ENCODE data around the gene BSND. TPM values are rescaled to one million over a fixed set of nuclear protein-coding genes. Genes with fewer than 3 reads are reported as not detected.

The BSND gene
- total RNA-seq, 4 donors from 2014 or later = not detected

GRCh38 chr1:54994355-54994990 lies 4.3 kb upstream of the BSND start:
- peaks cover 0 to 9% of the 10 kb centered on the region in 2 donors for H3K27me3 ChIP-seq
- TF ChIP-seq CTCF (IDR thresholded peaks at IDR 0.05) (no peak), POLR2A (IDR thresholded peaks at IDR 0.05) (no peak)
- no peak overlapping the region for H3K27ac ChIP-seq
- no peaks in the 10 kb centered on the region for H3K36me3 ChIP-seq
- DNase-seq = peak in 1 of 3 donors; percentile 41
- peaks cover 0 to 10% (median 1%) of the 10 kb centered on the region in 4 donors for H3K4me1 ChIP-seq
- no peaks in the 10 kb centered on the region for H3K9me3 ChIP-seq
- no peak overlapping the region for H3K4me3 ChIP-seq

GRCh38 chr1:54995013-54995760 lies 3.5 kb upstream of the BSND start:
- Histone ChIP-seq H3K27ac (no peak overlapping the region), H3K4me3 (no peak overlapping the region), H3K4me1 (peaks cover 0 to 10% (median 1%) of the 10 kb centered on the region in 4 donors), H3K27me3 (peaks cover 0 to 9% of the 10 kb centered on the region in 2 donors), H3K36me3 (no peaks in the 10 kb centered on the region), H3K9me3 (no peaks in the 10 kb centered on the region)
- DNase-seq = peak in 1 of 3 donors; percentile 25
- TF ChIP-seq CTCF (IDR thresholded peaks at IDR 0.05) (no peak), POLR2A (IDR thresholded peaks at IDR 0.05) (no peak)

GRCh38 chr1:54995835-54996234 lies 2.9 kb upstream of the BSND start:
- H3K4me3 ChIP-seq = no peak overlapping the region
- no peaks in the 10 kb centered on the region for H3K9me3 ChIP-seq
- peaks cover 0 to 10% (median 1%) of the 10 kb centered on the region in 4 donors for H3K4me1 ChIP-seq
- no peak for DNase-seq
- no peak for TF ChIP-seq CTCF (IDR thresholded peaks at IDR 0.05)
- no peak for TF ChIP-seq POLR2A (IDR thresholded peaks at IDR 0.05)
- H3K27me3 ChIP-seq = peaks cover 0 to 9% of the 10 kb centered on the region in 2 donors
- H3K36me3 ChIP-seq = no peaks in the 10 kb centered on the region
- no peak overlapping the region for H3K27ac ChIP-seq

GRCh38 chr1:54996359-54996868 lies 2.3 kb upstream of the BSND start:
- H3K27ac ChIP-seq = no peak overlapping the region
- H3K36me3 ChIP-seq = no peaks in the 10 kb centered on the region
- peak overlapping the region in 1 of 4 donors; percentile 26 for H3K4me3 ChIP-seq
- H3K27me3 ChIP-seq = peaks cover 0 to 9% of the 10 kb centered on the region in 2 donors
- TF ChIP-seq CTCF (IDR thresholded peaks at IDR 0.05) (peak in 5 of 6 experiments; percentile 42 to 88 (median 78)), POLR2A (IDR thresholded peaks at IDR 0.05) (no peak)
- DNase-seq = peak; percentile 31 to 88 (median 88)
- H3K9me3 ChIP-seq = no peaks in the 10 kb centered on the region
- peaks cover 0 to 10% (median 1%) of the 10 kb centered on the region in 4 donors for H3K4me1 ChIP-seq

- DNase-seq = peak in 1 of 3 donors; percentile 51
- Histone ChIP-seq H3K9me3 (no peaks in the 10 kb centered on the region), H3K36me3 (no peaks in the 10 kb centered on the region), H3K27ac (no peak overlapping the region), H3K4me1 (peaks cover 0 to 10% (median 1%) of the 10 kb centered on the region in 4 donors), H3K27me3 (peaks cover 0 to 9% of the 10 kb centered on the region in 2 donors), H3K4me3 (peak overlapping the region in 1 of 4 donors; percentile 22)
- TF ChIP-seq POLR2A (IDR thresholded peaks at IDR 0.05) (no peak), CTCF (IDR thresholded peaks at IDR 0.05) (no peak)
Measured at GRCh38 chr1:54996869-54997710, 1.6 kb upstream of the BSND start.
